Stomach (tissue), 4 donors: Measurements from ENCODE around the gene B4GALT6.

ENCODE experiments used
- CTCF ChIP-seq, 7 experiments: fragments of 450-650 bp in 4 of 7; fragments of 200-600 bp in 3 of 7; sonication (generic) in 3 of 7; IDR thresholded peaks; one replicate each; pipeline ENCODE4 v1.5.1; 2016 to 2019; ENCODE audit warnings: antibody characterized with exemption in 7 of 7, control low read depth in 2 of 7, mild to moderate bottlenecking in 1 of 7
- POLR2A ChIP-seq, 4 donors: fragments of 450-650 bp; IDR thresholded peaks; one replicate each; pipeline ENCODE4 v1.6.1; 2016; ENCODE audit warnings: antibody characterized with exemption in 4 of 4, control low read depth in 2 of 4, mild to moderate bottlenecking in 1 of 4, moderate library complexity in 1 of 4
- POLR2AphosphoS5 ChIP-seq, 3 donors: sonication (generic); formaldehyde crosslinking; IDR thresholded peaks; one replicate each; pipeline ENCODE4 v1.6.1; 2016; ENCODE audit warnings: antibody characterized with exemption in 3 of 3

- TF ChIP-seq CTCF (IDR thresholded peaks at IDR 0.05) (no peak), POLR2A (IDR thresholded peaks at IDR 0.05) (no peak), POLR2AphosphoS5 (IDR thresholded peaks at IDR 0.05) (no peak)
Measured at GRCh38 chr18:31659576-31660177, 24.7 kb downstream of the B4GALT6 start.
